HL-60/S4 (cell line): Measurements from ENCODE around the gene NEURL3.

Experiments used
- in situ Hi-C: fragments of 300-500 bp; cut with MboI; formaldehyde crosslinking; loops from 2 replicates; pipeline ENCODE4 v1.14.3; 2022; ENCODE audit warnings: low sequenced_read_pairs

Gene NEURL3

GRCh38 chr2:96528700-96529375, 23.7 kb upstream of the NEURL3 start:
- in situ Hi-C loops = no loop called here

- in situ Hi-C loops = no loop called here
Observed at GRCh38 chr2:96528006-96528699, 23.0 kb upstream of the NEURL3 start.

DNA sequence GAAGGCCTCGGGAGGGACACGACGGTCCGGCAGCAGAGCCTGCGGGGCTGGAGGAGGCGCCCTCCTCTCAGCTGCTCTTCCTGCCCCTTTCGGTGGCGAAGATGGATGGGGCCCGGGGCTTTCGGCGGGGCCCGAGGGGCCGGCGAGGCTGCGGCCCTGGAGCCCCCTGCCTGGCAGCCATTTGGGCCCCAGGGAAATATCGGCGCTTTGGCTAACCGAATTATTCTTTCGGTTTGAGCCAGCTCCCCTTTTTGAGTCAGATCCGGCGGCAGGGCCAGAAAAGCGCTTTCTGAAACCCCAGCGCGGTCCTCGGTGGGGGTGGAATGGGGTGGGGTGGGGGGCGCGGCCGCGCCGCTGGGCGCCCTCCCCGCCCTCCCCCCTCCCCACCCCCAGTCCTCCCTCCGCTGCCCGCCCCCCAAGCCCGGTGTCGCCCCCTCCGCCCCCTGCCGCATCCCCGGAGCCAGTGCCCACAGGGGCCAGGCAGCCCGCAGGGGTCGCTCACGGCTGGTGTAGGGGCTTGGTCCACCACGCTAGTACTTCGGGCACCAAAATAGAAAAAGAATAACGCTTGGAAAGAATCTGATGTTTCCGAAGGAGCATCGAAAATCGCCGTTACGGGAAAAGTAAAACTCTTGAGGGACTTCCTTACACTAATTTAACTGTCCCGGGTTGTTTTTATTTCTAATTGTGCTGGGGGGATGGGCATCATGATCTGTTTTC, 22.3 kb upstream of the NEURL3 start:
- in situ Hi-C loops = no loop called here

GRCh38 chr2:96526615-96527285, 21.6 kb upstream of the NEURL3 start:
- in situ Hi-C loops = no loop called here

DNA sequence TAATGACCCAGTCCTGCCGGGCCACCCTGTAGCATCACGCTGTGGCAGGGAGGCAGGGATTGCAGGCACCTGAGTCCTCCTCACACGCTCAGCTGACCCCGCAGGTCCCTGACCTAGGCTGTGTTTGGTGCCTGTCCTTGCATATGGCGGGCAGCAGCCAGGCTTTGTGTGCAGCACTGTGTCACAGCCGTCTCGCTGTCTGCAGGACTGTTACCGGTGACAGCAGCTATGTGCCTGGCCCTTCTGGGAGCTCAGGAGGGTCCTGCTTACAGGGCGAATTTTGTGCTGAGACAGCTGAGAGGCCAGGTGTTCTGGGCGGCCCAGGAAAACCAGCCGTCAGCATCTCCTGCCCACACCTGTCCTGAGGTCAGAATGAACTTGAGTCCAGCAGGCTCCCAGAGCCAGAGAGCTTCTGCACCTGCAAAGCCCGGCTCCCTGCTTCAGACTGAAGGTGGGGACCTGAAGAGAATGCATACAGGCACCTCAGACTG, 21.0 kb upstream of the NEURL3 start:
- in situ Hi-C loops = no loop called here

- in situ Hi-C loops = no loop called here
Observed at GRCh38 chr2:96525211-96525507, 20.0 kb upstream of the NEURL3 start.

- in situ Hi-C loops = loop anchor here (25.0 kb wide), 1 partner anchor 512 kb away; no protein-coding TSS in a partner anchor
Observed at GRCh38 chr2:96524482-96525210, 19.5 kb upstream of the NEURL3 start.

DNA sequence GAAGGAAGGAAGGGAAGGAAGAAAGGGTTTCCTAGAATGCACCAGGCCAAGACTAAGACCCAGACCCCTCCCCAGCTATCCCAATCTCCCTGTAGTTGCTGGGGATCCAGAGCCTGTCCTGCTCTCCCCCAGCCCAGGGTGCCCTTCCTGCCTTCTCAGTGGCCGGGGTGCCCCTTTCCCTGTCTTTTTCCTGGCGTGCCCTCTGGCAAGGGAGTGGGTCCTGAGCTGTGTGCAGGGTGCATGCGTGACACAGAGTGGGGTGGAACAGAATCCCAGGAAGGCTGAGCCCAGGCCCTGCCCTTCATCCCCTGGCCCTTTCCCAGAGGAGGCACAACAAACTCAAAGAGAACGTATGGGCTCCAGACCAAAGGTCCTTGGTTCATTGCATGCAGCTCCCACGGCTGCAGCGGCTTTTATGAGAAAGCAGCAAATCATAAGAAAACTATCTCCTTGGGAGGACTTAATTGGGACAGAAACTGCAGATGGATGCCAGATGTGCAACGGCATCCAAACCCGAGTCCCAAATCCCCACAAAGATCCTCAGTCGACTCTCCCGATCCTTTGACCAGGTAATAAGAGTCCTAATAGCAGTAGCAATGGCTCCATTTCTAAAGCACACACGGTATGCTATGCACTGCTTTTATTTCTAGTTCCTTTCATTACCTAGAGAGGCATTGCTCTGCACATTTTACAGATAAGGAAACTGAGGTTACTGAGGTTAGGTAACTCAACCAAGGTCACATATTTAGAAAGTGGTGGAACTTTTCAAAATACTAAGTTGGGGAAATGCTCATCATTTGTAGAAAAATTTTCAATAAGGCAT, 18.7 kb upstream of the NEURL3 start:
- in situ Hi-C loops = loop anchor here (25.0 kb wide), 1 partner anchor 512 kb away; no protein-coding TSS in a partner anchor

- in situ Hi-C loops = loop anchor here (25.0 kb wide), 1 partner anchor 510 kb away; no protein-coding TSS in a partner anchor
Observed at GRCh38 chr2:96522304-96523203, 17.4 kb upstream of the NEURL3 start.

DNA sequence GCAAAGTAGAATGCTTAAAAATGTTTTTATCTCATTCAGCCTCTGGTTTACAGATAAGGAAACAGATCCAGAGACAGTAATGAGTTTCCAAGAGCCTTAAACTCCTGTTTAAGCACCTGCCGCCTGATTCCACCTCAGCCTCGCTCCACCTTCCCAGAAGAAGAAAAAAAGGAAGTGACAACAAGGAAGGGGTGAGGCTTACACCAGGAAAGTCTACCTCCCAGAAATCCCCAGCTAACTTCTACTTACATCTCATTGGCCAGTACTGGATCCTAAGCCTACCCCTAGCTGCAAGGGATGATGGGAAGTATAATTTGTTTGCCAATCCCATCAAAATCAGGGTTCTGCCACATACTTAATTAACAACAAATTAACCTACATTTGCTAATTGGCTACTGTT, 16.1 kb upstream of the NEURL3 start:
- in situ Hi-C loops = loop anchor here (25.0 kb wide), 1 partner anchor 509 kb away; no protein-coding TSS in a partner anchor

DNA sequence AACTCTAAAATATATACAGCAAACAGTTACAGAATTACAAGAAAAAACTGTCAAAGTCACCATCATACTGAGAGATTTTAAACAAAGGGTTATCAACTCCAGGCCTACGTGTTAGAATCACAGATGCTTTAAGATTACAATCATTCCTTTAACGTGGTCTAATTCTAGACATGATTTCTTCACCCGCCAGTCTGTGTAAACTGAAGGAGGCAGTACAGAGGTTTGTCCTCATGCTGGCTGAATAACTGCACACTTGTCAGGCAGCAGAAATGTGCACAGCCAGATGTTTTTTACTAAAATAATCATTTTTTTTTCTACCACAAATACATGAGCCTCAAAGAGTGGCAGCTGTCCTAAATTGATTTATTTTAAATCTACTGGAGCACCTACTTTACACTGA, 15.5 kb upstream of the NEURL3 start:
- in situ Hi-C loops = loop anchor here (25.0 kb wide), 1 partner anchor 508 kb away; no protein-coding TSS in a partner anchor

DNA sequence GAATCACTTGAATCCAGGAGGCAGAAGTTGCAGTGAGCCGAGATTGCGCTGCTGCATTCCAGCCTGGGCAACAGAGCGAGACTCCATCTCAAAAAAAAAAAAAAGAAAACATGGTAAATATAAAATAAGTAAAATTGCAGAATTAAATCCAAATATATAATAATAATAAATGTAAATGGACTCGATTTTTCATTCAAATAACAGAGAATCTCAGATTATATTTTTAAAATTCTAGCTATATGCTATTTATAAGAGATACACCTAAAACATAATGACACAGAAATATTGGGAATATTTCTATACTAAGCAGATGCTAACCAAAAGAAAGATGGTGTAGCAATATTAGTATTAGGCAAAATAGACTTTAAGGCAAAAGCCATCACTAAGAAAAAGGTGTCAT, 15.1 kb upstream of the NEURL3 start:
- in situ Hi-C loops = loop anchor here (25.0 kb wide), 1 partner anchor 508 kb away; no protein-coding TSS in a partner anchor

GRCh38 chr2:96517079-96517478, 11.9 kb upstream of the NEURL3 start:
- in situ Hi-C loops = loop anchor here (25.0 kb wide), 1 partner anchor 505 kb away; no protein-coding TSS in a partner anchor

DNA sequence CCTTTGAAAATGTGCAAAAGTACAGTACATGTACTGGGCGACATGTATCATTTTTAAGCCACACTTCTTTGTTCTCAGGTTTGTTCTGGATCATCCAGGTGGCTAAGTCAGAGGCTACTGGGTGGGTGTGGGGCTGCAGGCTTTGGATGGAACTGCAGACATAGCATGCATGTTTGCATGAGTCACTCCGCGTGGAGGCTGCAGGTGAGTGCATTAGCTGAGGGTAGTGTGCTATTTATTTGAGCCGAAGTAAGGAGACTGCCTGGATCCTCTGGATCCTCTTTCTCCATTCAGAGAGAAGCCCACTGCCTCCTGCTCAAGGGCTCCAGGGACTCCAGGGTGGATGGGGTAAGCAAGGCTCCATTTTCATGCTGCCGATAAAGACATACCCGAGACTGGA, 9.4 kb upstream of the NEURL3 start:
- in situ Hi-C loops = loop anchor here (25.0 kb wide), 1 partner anchor 502 kb away; no protein-coding TSS in a partner anchor

DNA sequence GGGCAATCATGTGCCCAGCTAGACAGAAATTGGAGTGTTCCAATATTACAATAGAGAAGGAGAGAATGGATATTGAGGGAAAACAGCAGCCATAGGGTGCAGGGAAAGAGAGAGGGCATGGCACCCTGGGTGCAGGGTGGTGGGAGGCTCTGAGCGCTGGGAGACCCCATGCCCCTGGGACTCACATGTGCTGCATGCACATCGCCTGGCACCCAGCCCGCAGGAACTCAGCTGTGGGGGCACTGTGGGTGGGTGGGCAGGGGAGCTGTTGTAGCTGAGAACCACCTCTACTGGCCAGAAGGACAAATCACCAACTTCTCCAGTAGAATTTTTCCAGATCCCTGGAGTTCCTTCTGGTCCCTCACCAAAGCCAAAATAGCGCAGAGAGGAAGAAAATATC, 7.2 kb upstream of the NEURL3 start:
- in situ Hi-C loops = loop anchor here (25.0 kb wide), 1 partner anchor 500 kb away; no protein-coding TSS in a partner anchor

DNA sequence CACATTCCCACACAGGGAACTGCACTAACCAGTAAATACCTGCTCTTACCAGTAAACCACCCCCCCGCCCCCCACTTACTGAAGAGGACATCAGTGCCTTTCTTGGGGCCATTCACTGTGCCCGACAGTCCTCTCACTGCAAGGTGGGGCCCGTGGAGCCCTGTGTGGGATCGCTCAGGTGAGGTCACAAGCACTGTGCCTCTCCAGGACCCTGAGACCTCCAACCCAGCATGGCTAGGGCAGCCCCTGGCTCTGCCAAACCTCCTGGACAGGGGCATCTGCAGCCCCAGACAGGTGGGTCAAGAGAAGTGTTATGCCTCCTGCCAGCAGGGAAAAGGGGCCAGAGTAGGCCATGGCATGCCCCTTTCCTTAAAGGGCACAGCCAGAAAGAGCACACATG, 6.7 kb upstream of the NEURL3 start:
- in situ Hi-C loops = loop anchor here (25.0 kb wide), 1 partner anchor 500 kb away; no protein-coding TSS in a partner anchor

DNA sequence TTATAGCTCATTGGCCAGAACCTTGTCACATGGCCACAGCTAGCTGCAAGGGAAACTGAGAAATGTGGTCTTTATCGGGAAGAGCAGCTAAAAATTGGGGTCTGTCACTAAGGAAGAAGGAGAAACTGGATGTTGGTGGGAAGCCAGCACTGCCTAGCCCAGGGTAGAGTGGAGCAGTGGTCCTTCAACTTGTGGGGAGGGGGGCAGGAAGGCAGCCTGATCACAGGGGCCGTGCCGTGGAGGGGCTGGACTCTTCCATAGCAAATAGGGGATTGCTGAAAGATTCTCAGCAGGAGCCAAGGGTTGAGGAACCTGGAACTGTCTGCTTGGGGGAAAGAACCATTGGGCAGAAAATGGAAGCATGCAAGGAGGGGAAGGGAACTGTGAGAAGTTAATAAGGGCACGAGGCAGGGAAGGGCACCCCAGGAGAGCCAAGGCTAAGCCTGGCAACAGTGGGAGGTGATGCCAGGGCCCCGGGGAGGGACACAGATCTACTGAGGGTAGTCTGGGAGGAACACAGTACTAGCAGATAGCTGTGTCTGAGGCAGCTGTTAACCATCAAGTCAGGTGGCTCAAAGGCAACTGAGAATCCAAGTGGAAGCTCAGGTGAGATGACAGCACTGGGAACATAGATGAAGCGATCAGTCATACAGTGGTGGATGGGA, 5.9 kb upstream of the NEURL3 start:
- in situ Hi-C loops = loop anchor here (25.0 kb wide), 1 partner anchor 499 kb away; no protein-coding TSS in a partner anchor

DNA sequence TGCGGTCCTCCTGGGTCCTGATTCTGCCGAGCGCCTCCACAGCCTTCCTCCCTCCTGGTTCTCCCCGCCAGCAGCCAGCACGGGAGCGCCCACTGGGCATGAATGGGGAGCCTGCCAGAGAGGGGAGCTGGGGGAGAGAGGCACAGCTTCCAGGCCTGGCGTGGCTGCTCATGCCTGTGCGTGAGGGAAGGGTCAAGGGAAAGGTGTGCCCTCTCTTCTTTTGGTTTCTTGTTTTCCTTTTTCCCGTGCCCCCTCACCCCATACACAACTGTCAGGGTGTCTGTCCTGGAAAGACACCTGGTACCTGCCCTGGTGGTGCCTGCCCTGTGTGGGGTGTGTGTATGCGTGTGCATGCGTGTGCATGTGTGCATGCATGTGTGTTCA, 4.7 kb upstream of the NEURL3 start:
- in situ Hi-C loops = loop anchor here (25.0 kb wide), 1 partner anchor 498 kb away; no protein-coding TSS in a partner anchor
